GM23338 (cell line): ENCODE results near the gene CDHR4. TPM values are rescaled to one million over a fixed set of nuclear protein-coding genes. Genes with fewer than 3 reads are reported as not detected.
"Not testable (repeated sequence)": the region's sequence is repeated elsewhere in the genome, so short reads cannot be mapped to it uniquely, and the experiment has no call there.

Source experiments
- ATAC-seq: fragments of 200-7000 bp; cut with Tn5 transposase; 3 replicates; pipeline ENCODE4 v1.9.1; 2020
- DNase-seq: peaks from one replicate; pipeline ENCODE4 v3.0.0-alpha.2; 2015; ENCODE audit warnings: low spot score
- H2AFZ ChIP-seq: fragments of 200-600 bp; sonication (generic); 2 replicates; pipeline ENCODE4 v1.8.0; 2016; ENCODE audit warnings: antibody characterized with exemption, mild to moderate bottlenecking, moderate library complexity
- H3F3A ChIP-seq: fragments of 200-600 bp; sonication (generic); replicated peaks from 2 replicates; pipeline ENCODE4 v1.8.0; 2017; ENCODE audit warnings: antibody characterized with exemption, mixed run types, low read depth
- H3K27ac ChIP-seq: fragments of 200-600 bp; sonication (generic); 2 replicates; pipeline ENCODE4 v1.6.1; 2016; ENCODE audit warnings: low read depth
- H3K27me3 ChIP-seq: fragments of 200-600 bp; sonication (generic); 2 replicates; pipeline ENCODE4 v1.8.0; 2016; ENCODE audit warnings: mild to moderate bottlenecking, mixed run types, moderate library complexity; ENCODE audit not compliant: insufficient read depth
- H3K36me3 ChIP-seq: fragments of 200-600 bp; sonication (generic); 2 replicates; pipeline ENCODE4 v1.8.0; 2016; ENCODE audit warnings: mild to moderate bottlenecking; ENCODE audit not compliant: insufficient read depth
- H3K4me1 ChIP-seq: fragments of 200-600 bp; sonication (generic); 2 replicates; pipeline ENCODE4 v1.8.0; 2016; ENCODE audit warnings: mild to moderate bottlenecking, moderate library complexity; ENCODE audit not compliant: insufficient read depth
- H3K4me2 ChIP-seq: fragments of 200-600 bp; sonication (generic); 2 replicates; pipeline ENCODE4 v1.7.1; 2017; ENCODE audit warnings: mixed run types
- H3K4me3 ChIP-seq: fragments of 200-600 bp; sonication (generic); 2 replicates; pipeline ENCODE4 v1.6.1; 2016; ENCODE audit warnings: mixed run types
- H3K79me2 ChIP-seq: fragments of 200-600 bp; sonication (generic); replicated peaks from 2 replicates; pipeline ENCODE4 v1.8.0; 2017; ENCODE audit warnings: mild to moderate bottlenecking; ENCODE audit not compliant: insufficient read depth
- H3K9me2 ChIP-seq: fragments of 200-600 bp; sonication (generic); 2 replicates; pipeline ENCODE4 v1.8.0; 2017; ENCODE audit not compliant: insufficient read depth
- H4K20me1 ChIP-seq: fragments of 200-600 bp; sonication (generic); replicated peaks from 2 replicates; pipeline ENCODE4 v1.8.0; 2017; ENCODE audit warnings: mild to moderate bottlenecking; ENCODE audit not compliant: insufficient read depth
- H3K27ac Mint-ChIP-seq: 2 replicates; pipeline ENCODE4 v1.8.0; 2020; ENCODE audit warnings: inconsistent platforms, mild to moderate bottlenecking, moderate library complexity, mixed read lengths
- H3K27me3 Mint-ChIP-seq: 3 replicates; pipeline ENCODE4 v1.8.0; 2022; ENCODE audit warnings: low read depth, mild to moderate bottlenecking, moderate library complexity, mixed read lengths, inconsistent platforms; ENCODE audit not compliant: insufficient read depth, poor library complexity
- H3K36me3 Mint-ChIP-seq: 3 replicates; pipeline ENCODE4 v1.8.0; 2021; ENCODE audit warnings: low read depth, mild to moderate bottlenecking, inconsistent platforms, moderate library complexity, mixed read lengths
- H3K4me1 Mint-ChIP-seq: 3 replicates; pipeline ENCODE4 v1.8.0; 2020; ENCODE audit warnings: mild to moderate bottlenecking, inconsistent platforms, mixed read lengths
- H3K4me3 Mint-ChIP-seq: 3 replicates; pipeline ENCODE4 v1.8.0; 2021; ENCODE audit warnings: moderate library complexity, mild to moderate bottlenecking, inconsistent platforms, mixed read lengths
- H3K9me3 Mint-ChIP-seq: 3 replicates; pipeline ENCODE4 v1.8.0; 2020; ENCODE audit warnings: moderate library complexity, mild to moderate bottlenecking, inconsistent platforms, mixed read lengths
- CREB1 ChIP-seq: fragments of 250-450 bp; sonication (Bioruptor Pico); IDR thresholded peaks from 2 replicates; pipeline ENCODE4 v1.5.0; 2020; ENCODE audit warnings: low read depth, mild to moderate bottlenecking, moderate library complexity
- EZH2phosphoT487 ChIP-seq: fragments of 200-600 bp; sonication (generic); IDR thresholded peaks from one replicate; pipeline ENCODE4 v1.8.1; 2018; ENCODE audit warnings: antibody characterized with exemption; ENCODE audit not compliant: unreplicated experiment
- JUNB ChIP-seq: IDR thresholded peaks from one replicate; pipeline ENCODE4 v1.6.1; 2016; ENCODE audit warnings: antibody characterized with exemption; ENCODE audit not compliant: unreplicated experiment
- NANOG ChIP-seq: IDR thresholded peaks from 2 replicates; pipeline ENCODE4 v1.6.1; 2016; ENCODE audit warnings: antibody characterized with exemption, borderline replicate concordance
- ZNF114 ChIP-seq: fragments of 250-450 bp; sonication (Bioruptor Pico); IDR thresholded peaks from 2 replicates; pipeline ENCODE4 v1.5.0; 2020; ENCODE audit warnings: mild to moderate bottlenecking, moderate library complexity
- ZNF331 ChIP-seq: fragments of 250-450 bp; sonication (Bioruptor Pico); IDR thresholded peaks from 2 replicates; pipeline ENCODE4 v1.5.0; 2020; ENCODE audit warnings: low read depth, mild to moderate bottlenecking, moderate library complexity
- polyA plus RNA-seq: library from polyadenylated mRNA; unstranded; fragments of >200 nt; fragmentation: Nextera tagmentation; extraction: Ambion mirVana; gene quantifications from 2 replicates; pipeline ENCODE4 v1.2.1, GENCODE V29; 2016
- total RNA-seq: library from RNA; depleted of rRNA; stranded (reverse); fragments of >200 nt; shearing (Covaris generic); gene quantifications from 2 replicates; pipeline ENCODE4 v1.2.3, GENCODE V29; 2014
- TF ChIP-seq, protein P1 (sequence below), 2 experiments: fragments of 200-600 bp in 1 of 2; sonication (generic) in 1 of 2; conservative IDR thresholded peaks; 2 replicates each; pipeline versions ENCODE4 v1.5.1 to v1.6.1; 2016 to 2017; ENCODE audit warnings: antibody characterized with exemption in 2 of 2, low read depth in 2 of 2, mild to moderate bottlenecking in 2 of 2, moderate library complexity in 1 of 2
- TF ChIP-seq, protein P2 (sequence below): fragments of 250-450 bp; sonication (Bioruptor Pico); IDR thresholded peaks from 2 replicates; pipeline ENCODE4 v1.5.0; 2020; ENCODE audit warnings: mild to moderate bottlenecking, moderate library complexity

The CDHR4 gene
- total and polyA plus RNA-seq, 2 experiments from 2014 or later = 0.24 to 0.26 TPM

DNA sequence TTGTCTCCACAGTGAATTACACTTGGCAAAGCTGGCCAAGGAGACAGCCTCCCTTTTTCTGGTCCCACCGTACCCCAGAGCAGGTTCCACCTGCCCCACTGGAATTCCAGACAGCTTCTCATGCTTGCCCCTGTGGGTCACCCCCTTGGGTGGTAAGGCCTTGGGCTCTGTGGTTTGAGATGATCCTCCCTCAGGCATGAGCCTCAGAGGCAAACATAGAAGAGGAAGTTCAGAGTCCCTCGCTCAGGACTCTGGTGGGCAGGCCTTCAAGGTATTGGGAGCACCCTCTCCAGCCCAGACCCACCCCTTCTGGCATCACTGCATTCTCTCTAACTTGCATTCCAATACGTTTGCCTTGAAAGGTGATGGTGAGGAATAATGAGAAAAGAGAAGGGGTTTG lies 31.7 kb upstream of the CDHR4 start:
- H3K4me1 Mint-ChIP-seq = no peaks in the 10 kb centered on the region
- no peaks in the 10 kb centered on the region; the same call in 2 of the 3 replicates for H3K9me3 Mint-ChIP-seq
- no peak overlapping the region for H2AFZ ChIP-seq
- no peak overlapping the region for H3K4me3 ChIP-seq
- H3K4me1 ChIP-seq = no peaks in the 10 kb centered on the region
- H3K36me3 Mint-ChIP-seq = peaks cover 52% of the 10 kb centered on the region
- H3K27ac ChIP-seq = no peak overlapping the region
- no peaks in the 10 kb centered on the region for H3K79me2 ChIP-seq
- H3K9me2 ChIP-seq = no peaks in the 10 kb centered on the region
- DNase-seq (no peak), ATAC-seq (no peak)
- no peaks in the 10 kb centered on the region for H3F3A ChIP-seq
- H3K27me3 ChIP-seq = no peaks in the 10 kb centered on the region
- no peaks in the 10 kb centered on the region for H3K36me3 ChIP-seq
- no peak overlapping the region for H3K4me2 ChIP-seq
- H4K20me1 ChIP-seq = no peaks in the 10 kb centered on the region; the same call in 1 of the 2 replicates
- peaks cover 2% of the 10 kb centered on the region for H3K27me3 Mint-ChIP-seq
- H3K27ac Mint-ChIP-seq = no peak overlapping the region; the same call in 1 of the 2 replicates
- no peak for TF ChIP-seq ZNF114 (CRISPR knock-in tag)
- no peak overlapping the region for H3K4me3 Mint-ChIP-seq

DNA sequence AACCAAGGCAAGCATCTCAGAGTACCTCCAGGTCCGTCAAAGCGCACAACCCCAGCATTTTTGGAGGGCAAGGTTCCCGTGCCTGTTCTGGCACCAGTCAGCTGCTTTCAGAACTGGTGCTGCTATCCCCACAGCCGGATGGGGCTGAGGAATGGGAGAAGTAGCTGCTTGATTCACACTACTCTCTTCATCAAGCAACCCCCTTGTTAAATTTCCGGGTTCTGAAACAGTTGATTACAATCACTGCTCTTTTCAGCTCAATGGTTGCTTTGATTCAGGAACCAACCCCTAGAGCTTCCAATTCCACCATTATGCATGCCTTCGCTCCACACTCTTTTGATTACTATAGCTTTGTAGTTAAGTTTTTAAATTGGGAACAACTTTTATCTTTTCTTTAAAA lies 26.3 kb upstream of the CDHR4 start:
- H3K4me2 ChIP-seq = no peak overlapping the region
- peaks cover 25% of the 10 kb centered on the region for H3K36me3 Mint-ChIP-seq
- TF ChIP-seq, protein P1, sequence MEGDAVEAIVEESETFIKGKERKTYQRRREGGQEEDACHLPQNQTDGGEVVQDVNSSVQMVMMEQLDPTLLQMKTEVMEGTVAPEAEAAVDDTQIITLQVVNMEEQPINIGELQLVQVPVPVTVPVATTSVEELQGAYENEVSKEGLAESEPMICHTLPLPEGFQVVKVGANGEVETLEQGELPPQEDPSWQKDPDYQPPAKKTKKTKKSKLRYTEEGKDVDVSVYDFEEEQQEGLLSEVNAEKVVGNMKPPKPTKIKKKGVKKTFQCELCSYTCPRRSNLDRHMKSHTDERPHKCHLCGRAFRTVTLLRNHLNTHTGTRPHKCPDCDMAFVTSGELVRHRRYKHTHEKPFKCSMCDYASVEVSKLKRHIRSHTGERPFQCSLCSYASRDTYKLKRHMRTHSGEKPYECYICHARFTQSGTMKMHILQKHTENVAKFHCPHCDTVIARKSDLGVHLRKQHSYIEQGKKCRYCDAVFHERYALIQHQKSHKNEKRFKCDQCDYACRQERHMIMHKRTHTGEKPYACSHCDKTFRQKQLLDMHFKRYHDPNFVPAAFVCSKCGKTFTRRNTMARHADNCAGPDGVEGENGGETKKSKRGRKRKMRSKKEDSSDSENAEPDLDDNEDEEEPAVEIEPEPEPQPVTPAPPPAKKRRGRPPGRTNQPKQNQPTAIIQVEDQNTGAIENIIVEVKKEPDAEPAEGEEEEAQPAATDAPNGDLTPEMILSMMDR (conservative IDR thresholded peaks at IDR 0.05; ENCODE audit: low read depth in 2 of 2) = no peak
- TF ChIP-seq NANOG (no peak), CREB1 (CRISPR knock-in tag) (no peak), ZNF331 (CRISPR knock-in tag) (no peak), JUNB (no peak), EZH2phosphoT487 (no peak)
- TF ChIP-seq, protein P2, sequence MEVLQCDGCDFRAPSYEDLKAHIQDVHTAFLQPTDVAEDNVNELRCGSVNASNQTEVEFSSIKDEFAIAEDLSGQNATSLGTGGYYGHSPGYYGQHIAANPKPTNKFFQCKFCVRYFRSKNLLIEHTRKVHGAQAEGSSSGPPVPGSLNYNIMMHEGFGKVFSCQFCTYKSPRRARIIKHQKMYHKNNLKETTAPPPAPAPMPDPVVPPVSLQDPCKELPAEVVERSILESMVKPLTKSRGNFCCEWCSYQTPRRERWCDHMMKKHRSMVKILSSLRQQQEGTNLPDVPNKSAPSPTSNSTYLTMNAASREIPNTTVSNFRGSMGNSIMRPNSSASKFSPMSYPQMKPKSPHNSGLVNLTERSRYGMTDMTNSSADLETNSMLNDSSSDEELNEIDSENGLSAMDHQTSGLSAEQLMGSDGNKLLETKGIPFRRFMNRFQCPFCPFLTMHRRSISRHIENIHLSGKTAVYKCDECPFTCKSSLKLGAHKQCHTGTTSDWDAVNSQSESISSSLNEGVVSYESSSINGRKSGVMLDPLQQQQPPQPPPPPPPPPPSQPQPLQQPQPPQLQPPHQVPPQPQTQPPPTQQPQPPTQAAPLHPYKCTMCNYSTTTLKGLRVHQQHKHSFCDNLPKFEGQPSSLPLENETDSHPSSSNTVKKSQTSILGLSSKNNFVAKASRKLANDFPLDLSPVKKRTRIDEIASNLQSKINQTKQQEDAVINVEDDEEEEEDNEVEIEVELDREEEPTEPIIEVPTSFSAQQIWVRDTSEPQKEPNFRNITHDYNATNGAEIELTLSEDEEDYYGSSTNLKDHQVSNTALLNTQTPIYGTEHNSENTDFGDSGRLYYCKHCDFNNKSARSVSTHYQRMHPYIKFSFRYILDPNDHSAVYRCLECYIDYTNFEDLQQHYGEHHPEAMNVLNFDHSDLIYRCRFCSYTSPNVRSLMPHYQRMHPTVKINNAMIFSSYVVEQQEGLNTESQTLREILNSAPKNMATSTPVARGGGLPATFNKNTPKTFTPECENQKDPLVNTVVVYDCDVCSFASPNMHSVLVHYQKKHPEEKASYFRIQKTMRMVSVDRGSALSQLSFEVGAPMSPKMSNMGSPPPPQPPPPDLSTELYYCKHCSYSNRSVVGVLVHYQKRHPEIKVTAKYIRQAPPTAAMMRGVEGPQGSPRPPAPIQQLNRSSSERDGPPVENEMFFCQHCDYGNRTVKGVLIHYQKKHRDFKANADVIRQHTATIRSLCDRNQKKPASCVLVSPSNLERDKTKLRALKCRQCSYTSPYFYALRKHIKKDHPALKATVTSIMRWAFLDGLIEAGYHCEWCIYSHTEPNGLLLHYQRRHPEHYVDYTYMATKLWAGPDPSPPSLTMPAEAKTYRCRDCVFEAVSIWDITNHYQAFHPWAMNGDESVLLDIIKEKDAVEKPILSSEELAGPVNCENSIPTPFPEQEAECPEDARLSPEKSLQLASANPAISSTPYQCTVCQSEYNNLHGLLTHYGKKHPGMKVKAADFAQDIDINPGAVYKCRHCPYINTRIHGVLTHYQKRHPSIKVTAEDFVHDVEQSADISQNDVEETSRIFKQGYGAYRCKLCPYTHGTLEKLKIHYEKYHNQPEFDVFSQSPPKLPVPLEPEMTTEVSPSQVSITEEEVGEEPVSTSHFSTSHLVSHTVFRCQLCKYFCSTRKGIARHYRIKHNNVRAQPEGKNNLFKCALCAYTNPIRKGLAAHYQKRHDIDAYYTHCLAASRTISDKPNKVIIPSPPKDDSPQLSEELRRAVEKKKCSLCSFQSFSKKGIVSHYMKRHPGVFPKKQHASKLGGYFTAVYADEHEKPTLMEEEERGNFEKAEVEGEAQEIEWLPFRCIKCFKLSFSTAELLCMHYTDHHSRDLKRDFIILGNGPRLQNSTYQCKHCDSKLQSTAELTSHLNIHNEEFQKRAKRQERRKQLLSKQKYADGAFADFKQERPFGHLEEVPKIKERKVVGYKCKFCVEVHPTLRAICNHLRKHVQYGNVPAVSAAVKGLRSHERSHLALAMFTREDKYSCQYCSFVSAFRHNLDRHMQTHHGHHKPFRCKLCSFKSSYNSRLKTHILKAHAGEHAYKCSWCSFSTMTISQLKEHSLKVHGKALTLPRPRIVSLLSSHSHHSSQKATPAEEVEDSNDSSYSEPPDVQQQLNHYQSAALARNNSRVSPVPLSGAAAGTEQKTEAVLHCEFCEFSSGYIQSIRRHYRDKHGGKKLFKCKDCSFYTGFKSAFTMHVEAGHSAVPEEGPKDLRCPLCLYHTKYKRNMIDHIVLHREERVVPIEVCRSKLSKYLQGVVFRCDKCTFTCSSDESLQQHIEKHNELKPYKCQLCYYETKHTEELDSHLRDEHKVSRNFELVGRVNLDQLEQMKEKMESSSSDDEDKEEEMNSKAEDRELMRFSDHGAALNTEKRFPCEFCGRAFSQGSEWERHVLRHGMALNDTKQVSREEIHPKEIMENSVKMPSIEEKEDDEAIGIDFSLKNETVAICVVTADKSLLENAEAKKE (CRISPR knock-in tag) = no peak
- H3F3A ChIP-seq = no peaks in the 10 kb centered on the region
- DNase-seq (no peak), ATAC-seq (no peak)
- H3K9me3 Mint-ChIP-seq = no peaks in the 10 kb centered on the region
- no peaks in the 10 kb centered on the region for H3K27me3 ChIP-seq
- H3K4me3 ChIP-seq = no peak overlapping the region
- no peaks in the 10 kb centered on the region for H3K4me1 Mint-ChIP-seq
- H4K20me1 ChIP-seq = no peaks in the 10 kb centered on the region
- H3K36me3 ChIP-seq = no peaks in the 10 kb centered on the region
- peak overlapping the region; percentile 50 for H3K27ac ChIP-seq
- H3K27ac Mint-ChIP-seq = no peak overlapping the region
- H3K79me2 ChIP-seq = no peaks in the 10 kb centered on the region
- H3K9me2 ChIP-seq = no peaks in the 10 kb centered on the region
- no peaks in the 10 kb centered on the region for H3K4me1 ChIP-seq
- no peaks in the 10 kb centered on the region for H3K27me3 Mint-ChIP-seq
- no peak overlapping the region for H3K4me3 Mint-ChIP-seq
- no peak overlapping the region for H2AFZ ChIP-seq

- not testable (repeated sequence) for H3K27me3 Mint-ChIP-seq, H3K4me1 Mint-ChIP-seq, H3K27ac ChIP-seq, ATAC-seq, H3K4me1 ChIP-seq, H3K27ac Mint-ChIP-seq, H3K36me3 Mint-ChIP-seq, H3K4me3 ChIP-seq, H3F3A ChIP-seq, H3K27me3 ChIP-seq, H3K4me2 ChIP-seq, DNase-seq, H3K9me3 Mint-ChIP-seq, H3K4me3 Mint-ChIP-seq, H4K20me1 ChIP-seq, H2AFZ ChIP-seq, H3K79me2 ChIP-seq, H3K36me3 ChIP-seq, H3K9me2 ChIP-seq
These were observed 23.5 kb upstream of the CDHR4 start for GRCh38 chr3:49823131-49823530.
